GM19193 (cell line): ENCODE measurements around the gene NOG.

Experiments
- POLR2A ChIP-seq: IDR thresholded peaks from 4 replicates; pipeline ENCODE4 v1.6.1; 2011; ENCODE audit not compliant: insufficient read depth, insufficient read length; ENCODE audit errors: extremely low read depth

Gene NOG

DNA sequence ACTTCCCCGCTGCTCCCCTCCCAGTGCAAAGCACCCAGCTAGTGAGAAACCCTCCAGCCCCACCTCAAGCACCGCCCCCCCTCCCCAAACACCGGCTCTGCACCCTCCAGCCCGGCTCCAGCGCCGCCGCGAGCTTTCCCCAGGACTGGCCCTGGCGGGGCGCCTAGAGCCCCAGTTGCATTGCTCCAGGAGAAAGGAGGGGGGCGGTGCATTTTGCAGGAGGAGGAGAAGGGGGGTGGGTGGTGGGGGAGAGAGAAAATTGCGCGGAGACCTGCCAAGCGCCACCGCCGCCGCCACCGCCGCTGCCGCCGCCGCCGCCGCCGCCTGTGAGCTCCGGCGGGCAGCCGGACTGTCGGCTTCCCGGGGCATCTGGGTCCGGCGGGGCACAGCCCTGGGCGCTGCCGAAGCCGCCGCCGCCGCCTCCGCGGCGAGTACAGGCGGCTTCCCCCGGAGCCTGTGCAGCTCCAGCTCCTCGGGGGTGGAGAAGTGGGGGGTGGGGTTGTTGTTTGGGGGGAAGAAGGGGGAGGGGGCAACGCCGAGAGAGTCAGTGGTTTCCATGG lies 333 bp upstream of the NOG start:
- TF ChIP-seq POLR2A: no peak

DNA sequence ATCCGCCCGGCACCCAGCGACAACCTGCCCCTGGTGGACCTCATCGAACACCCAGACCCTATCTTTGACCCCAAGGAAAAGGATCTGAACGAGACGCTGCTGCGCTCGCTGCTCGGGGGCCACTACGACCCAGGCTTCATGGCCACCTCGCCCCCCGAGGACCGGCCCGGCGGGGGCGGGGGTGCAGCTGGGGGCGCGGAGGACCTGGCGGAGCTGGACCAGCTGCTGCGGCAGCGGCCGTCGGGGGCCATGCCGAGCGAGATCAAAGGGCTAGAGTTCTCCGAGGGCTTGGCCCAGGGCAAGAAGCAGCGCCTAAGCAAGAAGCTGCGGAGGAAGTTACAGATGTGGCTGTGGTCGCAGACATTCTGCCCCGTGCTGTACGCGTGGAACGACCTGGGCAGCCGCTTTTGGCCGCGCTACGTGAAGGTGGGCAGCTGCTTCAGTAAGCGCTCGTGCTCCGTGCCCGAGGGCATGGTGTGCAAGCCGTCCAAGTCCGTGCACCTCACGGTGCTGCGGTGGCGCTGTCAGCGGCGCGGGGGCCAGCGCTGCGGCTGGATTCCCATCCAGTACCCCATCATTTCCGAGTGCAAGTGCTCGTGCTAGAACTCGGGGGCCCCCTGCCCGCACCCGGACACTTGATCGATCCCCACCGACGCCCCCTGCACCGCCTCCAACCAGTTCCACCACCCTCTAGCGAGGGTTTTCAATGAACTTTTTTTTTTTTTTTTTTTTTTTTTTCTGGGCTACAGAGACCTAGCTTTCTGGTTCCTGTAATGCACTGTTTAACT lies 1.0 kb downstream of the NOG start:
- TF ChIP-seq POLR2A: no peak

DNA sequence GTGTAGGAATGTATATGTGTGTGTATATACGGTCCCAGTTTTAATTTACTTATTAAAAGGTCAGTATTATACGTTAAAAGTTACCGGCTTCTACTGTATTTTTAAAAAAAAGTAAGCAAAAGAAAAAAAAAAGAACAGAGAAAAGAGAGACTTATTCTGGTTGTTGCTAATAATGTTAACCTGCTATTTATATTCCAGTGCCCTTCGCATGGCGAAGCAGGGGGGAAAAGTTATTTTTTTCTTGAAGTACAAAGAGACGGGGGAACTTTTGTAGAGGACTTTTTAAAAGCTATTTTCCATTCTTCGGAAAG lies 1.6 kb downstream of the NOG start:
- TF ChIP-seq POLR2A: no peak

DNA sequence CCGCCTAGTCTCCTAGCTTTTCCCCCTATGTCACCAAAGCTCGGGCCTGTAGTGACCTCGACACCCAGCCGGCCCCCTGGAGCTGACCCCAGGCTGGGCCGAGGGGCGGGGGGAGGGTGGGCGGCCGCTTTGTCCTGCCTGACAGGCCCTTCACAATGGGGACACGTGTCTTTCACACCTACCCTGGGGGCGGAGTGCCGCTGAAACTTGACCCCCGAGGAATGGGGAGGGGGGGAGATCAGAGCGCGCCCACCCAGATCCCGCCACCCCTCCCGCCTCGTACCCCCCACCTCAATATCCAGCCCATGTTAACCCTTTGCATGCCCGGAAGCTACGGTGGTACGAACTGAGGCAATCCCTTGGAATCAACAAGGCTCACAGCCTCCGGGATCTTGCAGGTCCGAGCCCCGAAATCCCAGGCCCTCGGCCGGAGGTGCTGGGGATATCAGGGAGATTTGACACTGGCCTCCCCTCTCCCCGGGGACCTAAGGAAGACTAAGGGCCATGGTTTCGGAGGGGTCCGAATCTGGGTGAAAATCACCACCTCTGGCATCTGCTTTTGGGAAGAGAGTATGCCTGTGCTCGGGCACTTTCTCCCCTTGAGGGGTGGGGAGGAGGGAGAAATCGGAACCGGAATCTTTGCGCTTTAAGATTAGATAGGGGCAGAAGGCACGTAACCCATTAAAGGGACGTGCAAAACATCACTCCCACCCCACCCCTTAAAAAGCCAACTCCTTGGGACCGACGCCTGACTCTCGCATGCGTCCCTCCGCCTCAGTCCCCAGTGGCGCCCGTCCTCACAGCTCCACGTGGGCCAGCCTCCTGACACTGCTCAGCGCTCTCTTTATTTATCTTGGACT lies 2.6 kb downstream of the NOG start:
- no peak for TF ChIP-seq POLR2A

DNA sequence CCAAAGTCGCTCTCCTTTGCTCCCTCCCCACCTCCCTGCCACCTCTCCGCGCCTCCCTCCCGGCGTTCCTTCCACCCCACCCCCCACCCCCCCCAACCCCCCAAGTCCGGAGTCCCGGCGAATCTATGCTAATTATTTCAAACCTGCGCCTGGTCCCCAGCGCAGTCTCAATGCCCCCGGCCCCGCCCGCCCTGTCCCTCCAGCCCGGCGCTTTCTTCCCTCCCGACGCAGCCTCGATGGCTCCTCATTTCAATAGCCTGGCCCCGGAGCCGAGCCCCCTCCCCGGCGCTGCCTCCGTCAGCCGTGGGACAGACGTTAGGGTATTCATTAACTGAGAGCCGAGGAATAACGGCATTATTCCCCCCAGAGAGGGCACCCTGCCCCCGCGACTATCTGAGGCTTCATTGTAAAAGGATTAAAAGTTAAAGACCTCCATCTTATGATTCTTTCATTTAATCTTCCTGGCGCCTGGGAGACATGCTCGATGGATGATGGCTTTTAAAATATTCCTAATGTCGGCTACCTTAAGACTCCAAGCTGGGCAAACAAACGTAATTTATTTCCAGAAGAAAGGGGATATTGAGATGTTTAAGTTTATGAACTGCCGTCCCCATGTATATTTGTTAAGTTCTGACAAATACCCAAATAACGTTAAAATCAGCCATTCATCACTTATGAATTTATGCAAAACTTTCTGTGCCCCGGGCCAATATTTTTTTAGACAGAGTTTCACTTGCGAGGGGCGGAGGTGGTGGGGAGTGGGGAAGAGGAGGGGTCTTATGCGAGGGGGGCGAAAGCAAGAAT lies 3.4 kb downstream of the NOG start:
- no peak for TF ChIP-seq POLR2A

DNA sequence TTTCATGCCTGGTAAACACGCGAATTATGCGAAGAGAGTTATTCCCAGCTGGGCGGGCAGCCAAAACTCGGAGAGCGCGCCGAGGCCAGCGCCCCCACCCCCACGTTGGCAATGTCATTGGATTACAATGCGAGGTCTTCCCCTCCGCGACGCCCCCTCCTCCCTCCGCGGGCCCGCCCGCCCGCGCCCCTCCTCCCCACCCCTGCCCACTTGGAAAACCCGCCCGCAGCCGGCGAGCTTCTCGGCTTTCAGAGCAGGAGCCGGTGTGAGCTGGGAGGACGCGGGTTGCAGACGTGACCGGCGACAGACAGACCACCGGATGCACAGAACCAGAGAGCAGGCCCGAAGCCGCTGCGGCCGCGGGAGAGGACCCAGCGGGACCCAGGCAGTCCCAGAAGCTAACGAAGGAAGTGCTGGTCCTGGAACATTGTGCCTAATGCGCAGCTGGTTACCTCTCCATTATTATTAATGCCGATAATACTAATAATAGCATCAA lies 4.0 kb downstream of the NOG start:
- no peak for TF ChIP-seq POLR2A

DNA sequence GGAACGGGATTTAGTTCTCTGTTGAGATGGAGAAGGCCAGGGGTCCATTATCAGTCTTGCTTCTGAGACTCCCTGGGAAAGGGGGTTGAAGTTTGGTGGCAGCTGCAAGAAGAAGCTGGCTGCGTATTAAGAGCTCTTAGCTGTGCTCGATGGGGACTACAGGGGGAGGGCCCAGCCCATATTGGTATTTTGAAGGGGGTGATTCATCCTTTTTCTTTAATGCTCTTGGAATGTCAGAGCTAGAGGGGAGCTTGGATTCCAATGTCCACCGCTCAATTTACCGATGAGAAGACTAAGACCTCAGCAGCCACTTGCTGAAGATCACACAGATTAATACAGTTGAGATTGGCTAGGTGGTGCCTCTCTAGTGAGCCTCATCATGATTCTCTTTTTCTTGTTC lies 5.0 kb downstream of the NOG start:
- TF ChIP-seq POLR2A: no peak

DNA sequence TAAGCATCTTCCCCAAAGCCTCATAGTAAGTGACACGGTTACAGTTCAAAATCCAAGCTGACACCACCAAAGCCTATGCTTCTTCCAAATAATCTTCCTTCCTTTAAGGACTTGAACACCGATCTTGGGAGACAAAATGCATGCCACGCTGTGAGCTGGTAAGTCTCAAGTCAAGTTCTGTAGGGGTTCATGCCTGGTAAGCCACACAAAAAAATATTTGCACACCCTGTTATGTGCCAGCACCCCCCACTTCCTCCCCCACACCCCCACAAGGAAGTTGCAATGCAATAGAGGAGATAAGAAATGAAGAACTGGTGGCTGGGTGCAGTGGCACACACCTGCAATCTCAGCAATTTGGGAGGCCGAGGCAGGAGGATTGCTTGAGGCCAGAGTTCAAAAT lies 5.6 kb downstream of the NOG start:
- TF ChIP-seq POLR2A: no peak

DNA sequence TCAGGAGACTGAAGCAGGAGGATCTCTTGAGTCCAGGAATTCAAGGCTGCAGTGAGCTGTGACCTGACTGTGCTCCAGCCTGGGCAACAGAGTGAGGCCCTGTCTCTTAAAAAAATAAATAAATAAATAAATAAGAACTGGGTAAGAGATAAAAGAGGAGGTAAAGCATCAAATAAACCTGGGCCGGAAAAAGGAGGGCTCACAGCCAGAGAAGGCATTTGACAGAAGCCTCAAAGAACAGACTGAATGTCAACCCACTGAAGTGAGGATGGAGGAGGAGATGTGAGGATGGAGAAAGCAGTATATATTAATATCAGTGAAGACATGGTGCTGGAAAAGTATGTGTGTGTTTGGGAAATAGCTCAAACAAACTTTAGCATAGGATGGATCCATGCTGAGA lies 6.1 kb downstream of the NOG start:
- TF ChIP-seq POLR2A: no peak

DNA sequence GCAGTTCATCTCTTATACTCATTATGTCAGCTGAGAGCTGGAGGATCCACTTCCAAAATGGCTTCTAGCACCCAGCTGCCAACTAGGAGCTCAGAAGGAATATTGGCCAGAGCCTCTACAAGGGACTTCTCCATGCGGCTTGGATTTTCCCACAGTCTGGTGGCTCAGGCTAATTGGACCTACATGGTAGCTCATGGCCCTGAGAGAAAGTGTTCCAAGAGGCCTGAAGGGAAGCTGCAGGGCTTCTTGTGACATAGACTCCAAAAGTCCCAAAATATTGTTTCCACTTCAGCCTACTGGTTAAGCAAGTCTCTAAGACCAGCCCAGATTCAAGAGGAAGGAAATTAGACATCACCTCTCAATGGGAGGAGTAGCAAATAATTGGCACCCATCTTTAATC lies 6.8 kb downstream of the NOG start:
- TF ChIP-seq POLR2A: no peak

DNA sequence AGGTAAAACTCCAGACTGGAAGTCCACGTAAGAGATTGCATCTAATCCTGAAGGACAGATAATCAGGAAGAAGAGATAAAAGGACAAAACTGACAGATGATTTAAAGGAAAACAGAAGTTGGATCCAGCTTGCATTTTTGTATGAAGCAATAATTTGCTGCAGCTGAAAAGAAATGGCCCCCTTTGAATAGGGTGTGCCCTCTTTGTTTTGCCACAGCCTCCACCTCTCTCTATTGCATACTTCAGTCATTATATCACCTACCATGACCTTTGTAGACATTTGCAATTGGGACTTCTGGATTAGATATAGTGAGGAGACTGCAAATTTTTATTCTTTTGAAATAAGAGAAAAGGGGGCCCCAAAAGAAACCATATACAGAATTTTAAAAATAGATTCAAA lies 8.1 kb downstream of the NOG start:
- no peak for TF ChIP-seq POLR2A

DNA sequence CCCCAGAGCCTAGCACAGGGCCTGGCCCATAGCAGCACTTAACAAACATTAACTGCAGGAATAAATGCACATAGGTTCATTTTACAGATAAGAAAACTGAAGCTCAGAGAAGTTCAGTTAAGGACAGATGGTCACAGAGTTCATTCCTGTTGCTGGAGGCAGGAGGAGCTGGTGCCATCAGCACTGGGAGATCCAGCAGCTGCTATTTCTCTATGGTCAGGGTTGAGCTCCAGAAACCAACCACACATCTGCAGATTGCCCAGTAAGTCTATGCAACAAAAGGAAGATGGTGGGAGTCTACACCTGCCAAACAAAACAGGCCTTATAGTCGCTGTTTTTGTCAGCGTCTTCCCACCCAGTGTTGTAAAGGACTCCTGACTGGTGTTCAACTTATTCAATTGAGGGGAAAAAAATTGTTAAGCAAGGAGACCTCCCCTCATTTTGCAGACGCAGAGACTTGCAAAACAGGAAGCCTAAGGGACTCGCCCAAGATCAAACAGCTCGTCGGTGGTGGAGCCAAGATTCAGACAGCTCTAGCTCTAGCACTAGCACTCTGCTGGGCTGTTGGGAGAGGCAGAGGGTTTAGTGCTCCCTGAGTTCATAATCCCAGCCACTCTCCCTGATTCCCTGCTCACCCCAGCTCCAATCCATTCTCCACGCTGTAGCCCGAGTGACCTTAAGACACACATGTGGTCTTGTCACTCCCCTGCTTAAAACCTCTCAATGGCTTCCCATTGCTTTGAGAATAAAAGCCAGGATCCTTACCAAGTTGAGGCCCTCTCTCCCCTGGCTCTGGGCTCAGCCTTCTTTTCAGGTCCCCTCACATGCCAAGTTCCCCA lies 9.0 kb downstream of the NOG start:
- TF ChIP-seq POLR2A: no peak

DNA sequence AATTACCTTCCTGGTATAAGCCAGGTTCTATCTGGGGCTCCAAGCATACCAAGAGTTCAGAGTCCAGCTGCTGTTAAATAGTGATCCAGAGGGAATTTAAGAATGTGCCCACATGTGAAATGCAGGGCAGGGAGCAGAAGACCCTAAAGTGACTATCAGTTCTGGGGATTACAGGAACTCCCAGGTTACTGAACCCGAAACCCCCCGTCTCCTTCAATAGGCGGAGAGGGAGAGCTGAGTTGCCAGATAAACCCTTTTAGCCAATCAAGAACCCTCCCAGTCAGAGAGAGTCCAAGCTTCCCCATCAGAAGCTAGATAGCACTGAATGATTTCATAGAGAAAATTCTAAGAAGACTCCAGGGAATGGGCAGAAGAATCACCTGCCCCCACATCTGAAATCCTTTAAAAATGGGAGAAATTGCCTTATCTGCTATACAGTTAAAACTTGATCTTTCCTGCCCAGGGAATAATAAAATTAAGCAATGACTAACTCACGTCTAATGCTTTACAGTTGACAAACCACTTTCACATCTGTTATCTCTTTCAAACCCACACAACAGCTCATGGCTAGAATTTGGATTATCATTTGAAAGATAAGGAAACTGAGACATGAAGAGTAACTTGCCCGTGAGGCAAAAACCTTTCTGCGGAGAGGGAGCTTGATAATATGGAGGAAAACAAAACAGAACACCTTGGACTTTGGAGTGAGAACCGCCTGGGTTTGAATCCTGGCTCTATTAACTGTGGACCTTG lies 10.2 kb downstream of the NOG start:
- no peak for TF ChIP-seq POLR2A
